NCI-H524 (cell line): ENCODE measurements around the gene KISS1.

ENCODE experiments used
- DNase-seq, 2 experiments: peaks; one replicate each; lab custom pipeline; 2025; lab: John Stamatoyannopoulos, UW

The KISS1 gene

DNA sequence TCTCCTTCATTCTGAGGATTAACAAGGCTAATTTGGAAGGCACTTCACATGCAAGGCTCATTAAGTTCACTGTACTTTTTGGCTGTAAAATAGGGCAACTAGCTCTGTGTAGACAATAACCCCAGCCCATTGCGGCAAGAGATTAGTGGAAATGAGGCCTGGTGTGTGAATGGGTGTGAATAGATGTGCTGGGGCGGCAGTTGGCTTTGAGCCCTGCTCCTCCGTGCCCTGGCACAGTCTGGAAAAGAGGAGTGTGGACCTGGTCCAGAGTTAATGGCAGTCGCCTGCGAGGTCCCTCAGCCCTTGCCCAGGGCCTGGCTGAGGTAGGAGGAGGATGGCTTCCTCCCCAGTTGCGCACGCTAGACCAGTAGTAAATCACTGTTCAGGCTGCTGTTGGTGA is 4.8 kb downstream of the KISS1 start:
- no peak for DNase-seq

DNA sequence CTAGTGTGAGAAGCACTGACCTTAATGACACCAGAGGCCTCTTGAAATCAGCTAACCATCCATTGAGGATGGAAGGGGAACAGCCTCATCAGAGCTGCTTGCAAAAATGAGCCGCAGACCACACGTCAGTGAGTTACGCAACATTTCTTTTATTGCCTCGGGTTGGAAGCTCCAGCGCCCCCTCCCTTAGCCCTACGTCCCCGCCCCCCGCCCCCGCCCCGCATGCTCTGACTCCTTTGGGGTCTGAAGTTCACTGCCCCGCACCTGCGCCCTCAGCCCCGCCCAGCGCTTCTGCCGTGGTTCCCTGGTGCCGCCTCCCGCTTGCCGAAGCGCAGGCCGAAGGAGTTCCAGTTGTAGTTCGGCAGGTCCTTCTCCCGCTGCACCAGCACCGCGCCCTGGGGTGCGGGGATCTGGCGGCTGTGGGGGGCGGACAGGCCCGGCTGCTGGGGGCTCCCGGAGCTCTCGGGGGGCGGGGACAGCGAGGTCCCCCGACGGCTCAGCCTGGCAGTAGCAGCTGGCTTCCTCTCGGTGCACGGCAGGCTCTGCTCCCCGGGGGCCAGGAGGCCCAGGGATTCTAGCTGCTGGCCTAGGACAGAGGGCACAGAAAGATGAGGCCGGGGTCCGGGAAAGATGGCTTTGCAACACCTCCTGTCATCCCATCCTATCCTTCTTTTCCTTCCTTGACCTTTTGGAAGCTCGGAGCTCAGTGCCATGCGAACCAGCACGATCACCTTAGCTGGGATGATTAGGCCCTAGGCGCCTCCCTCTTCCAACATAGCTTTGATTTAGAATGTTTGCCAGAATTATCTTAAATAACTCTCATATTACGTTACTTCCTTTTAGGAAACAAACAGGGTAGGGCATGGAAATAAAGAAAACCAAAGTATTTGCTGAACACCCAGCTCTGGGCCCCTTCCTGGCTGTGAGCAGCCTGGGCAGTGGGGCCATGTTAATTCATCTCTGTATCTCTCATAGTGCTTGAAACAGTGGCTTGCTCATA is 5.8 kb downstream of the KISS1 start:
- DNase-seq: peak in 1 of 2 experiments; percentile 55

DNA sequence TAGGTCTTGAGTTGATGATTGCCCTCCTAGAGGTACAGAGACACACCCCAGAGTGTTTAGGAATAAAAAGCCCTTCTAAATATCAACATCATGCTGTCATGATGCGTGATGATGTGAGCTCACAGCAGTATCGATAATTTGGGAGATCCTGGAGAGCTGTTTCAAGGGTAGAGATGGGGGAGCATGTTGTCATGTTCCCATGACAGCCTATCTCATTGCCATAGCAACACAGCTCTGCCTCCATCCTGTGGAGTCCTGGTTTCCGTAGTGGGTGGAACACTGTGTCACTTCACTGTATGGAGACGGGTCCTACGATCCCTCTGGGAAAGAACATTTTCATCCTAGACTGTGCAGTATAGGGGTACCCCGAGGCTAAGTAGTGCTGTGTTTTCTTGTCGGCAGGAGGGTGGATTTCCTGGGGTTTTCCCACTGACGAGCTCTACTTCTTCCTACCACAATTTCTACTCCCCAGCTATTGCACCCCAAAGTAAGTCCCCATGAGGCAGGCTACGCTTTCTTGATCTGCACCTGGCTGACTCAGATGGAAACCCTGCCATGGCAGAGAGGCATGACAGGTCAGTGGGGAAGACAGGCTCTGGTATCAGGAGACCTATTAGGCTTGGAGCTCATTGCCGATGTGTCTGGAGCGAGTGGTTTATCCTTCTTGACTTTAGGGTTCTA is 7.2 kb downstream of the KISS1 start:
- no peak for DNase-seq

DNA sequence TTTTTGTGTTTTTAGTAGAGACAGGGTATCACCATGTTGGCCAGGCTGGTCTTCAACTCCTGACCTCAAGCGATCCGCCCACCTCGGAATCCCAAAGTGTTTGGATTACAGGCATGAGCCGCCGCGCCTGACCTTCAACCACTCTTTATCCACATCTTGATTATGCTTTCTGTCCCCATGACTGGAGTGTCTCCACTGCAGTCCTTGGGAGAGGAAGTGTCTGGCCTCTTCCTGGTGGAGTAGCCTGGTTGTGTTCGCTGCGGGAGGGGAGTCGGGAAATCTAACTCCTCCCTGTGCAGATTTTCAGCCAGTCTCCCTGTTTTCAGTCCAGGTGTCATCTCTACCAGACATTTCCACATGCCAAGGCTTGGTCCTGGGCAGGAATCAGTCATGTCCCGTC is 9.7 kb downstream of the KISS1 start:
- DNase-seq: no peak

DNA sequence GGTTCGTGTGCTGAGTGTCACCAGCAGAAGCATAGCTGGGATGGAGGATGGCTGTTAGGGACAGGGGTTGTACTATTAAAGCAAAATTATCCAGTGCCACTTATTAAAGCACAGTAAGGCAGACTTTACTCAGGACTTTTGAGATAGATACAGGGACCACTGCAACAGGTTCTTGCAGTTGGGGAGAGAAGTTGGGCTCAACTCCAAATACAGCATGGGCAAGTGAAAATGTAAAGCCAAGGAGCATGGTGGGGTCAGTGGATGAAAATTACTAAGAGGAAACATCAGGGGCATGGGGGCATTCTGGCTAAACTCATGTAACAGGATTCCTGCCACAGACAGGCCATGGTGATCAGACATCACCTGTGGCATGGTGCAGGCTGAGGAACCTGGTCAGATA is 15.2 kb downstream of the KISS1 start:
- DNase-seq: no peak

DNA sequence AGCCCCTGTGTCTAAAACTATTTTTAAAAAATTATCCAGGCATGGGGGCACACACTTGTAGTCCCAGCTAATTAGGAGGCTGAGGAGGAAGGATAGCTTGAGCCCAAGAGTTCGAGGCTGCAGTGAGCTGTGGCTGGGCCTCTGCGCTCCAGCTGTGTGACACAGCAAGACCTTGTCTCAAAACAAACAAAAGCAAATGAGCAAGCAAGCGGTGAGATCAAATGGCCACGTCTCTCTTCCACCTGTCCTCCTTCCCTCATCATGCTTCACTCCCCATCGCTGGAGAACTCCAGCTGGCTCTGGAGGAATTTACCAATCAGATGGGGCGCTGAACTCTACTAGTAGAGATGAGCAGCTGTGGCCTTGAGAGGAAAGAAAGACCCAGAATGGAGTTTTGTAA is 16.2 kb downstream of the KISS1 start:
- DNase-seq: no peak

DNA sequence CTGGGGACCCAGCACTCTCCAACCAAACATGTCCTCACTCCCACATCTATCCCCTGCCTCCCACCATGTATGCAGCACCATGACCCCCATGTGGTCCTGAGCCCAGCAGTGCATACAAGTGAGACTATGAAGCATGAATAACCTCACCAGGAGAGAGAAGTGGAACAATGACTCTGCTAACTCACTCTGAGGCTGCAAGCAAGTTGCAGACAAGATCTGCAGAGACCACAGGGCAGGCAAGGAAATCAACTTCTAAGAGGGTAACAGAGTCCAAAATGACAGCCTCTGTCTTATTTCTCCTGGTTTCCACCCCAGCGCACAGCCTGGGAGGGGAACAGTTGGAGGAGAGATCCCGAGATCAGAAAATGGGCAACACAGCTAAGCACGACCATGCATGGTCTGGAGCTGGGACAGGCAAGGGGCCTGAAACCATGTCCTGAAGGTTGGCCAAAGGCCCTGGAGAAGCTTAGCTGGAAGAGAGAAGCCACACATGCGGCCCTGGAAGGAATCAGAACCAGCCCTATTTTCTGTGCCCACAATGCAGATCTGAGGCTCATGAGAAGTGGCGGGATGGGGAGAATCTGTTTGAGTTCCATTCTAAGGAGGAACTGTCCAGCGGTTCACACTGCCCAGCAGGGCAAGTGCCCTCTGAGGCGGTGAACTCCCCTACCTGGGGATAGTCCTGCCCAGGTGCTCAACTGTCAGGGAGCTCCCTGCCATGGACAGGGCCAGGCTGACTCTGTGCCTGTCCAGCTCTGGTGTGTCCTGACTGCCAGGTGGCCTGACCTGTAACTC is 17.6 kb downstream of the KISS1 start:
- DNase-seq: no peak

DNA sequence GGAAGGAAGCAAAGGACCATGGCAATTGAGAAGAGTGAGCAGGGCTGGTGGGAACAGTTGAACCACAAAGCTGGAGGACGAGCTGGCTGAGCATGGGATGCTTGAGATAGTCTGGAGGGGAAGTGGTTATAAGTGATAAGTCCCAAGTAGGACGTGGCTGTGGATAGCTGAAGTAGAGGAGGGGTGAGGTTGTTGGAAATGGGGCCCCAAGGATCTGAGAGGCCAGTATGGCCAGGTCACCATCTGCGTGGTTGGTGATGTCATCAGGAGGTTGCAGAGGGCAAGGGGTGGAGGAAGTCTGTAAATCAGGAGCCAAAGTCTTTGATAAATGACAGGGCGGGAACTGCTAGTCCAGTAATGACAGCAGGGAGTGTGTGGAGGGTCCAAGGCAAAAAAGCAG is 19.2 kb downstream of the KISS1 start:
- DNase-seq: no peak

DNA sequence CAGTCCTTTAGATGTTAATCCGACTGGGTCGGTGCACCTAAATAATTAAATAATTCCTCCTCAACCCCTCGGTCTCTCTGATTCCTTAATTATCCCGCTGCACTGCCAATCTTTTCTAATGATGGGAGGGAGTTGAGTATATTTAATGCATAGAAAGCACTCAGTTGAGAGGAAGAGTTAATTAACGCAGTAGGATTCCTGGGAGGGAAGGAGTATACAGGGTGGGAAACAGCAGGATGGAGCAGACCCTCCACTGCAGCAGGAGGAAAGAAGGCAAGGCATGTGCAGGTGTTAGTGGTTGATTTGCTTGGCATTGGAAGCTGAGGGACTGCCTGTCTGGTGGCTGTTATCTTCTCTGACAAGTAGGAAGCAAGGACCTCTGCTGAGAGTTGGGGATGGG is 20.2 kb downstream of the KISS1 start:
- no peak for DNase-seq

DNA sequence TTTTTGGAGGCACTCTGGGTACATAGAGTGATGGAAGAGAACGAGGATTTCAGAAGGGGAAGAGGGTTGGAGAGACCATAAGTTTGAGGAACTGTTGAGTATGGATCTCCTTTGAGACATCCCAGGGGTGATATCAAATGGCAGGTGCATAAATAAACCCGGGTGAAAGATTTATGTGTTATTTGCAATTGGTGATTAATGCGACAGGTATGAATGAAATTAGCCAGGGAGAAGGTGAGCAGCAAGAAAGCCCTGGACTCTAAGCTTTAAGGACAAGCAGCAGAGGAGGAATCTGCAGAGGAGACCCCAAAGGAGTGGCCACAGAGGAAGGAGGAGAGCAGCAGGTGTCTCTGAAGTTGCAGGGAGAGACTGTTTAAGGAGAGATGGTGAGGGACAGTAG is 21.3 kb downstream of the KISS1 start:
- DNase-seq: no peak

DNA sequence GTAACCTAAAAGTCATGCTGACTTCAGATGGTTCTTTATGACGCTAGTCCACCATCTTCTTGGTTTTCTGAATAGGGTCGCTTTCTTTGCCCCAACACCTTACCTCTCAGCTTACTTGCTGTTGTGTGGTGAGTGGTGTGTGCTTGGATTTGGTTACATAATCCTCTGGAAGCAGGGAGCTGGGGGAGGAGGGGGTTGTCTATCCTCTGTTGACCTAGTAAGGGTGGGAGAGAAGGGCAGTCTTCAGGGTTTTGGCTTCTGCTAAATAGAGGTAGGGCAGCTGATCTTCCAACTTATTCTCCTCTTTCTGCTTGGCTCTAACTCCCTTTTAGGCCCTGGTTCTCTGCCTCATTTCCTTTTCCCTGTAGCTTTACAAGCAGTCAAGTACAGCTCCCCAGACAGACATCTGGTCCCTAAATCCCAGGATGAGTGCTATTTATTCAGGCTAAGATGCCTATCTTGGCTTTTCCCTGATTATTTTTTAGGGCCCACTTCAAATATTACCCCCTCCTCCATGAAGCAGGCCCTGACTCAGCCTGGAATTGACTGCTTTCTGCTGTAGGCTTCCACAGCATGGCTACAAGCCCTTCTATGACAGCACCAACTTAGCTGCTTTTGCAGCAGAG is 23.8 kb downstream of the KISS1 start:
- peak; percentile 44 to 78 for DNase-seq

DNA sequence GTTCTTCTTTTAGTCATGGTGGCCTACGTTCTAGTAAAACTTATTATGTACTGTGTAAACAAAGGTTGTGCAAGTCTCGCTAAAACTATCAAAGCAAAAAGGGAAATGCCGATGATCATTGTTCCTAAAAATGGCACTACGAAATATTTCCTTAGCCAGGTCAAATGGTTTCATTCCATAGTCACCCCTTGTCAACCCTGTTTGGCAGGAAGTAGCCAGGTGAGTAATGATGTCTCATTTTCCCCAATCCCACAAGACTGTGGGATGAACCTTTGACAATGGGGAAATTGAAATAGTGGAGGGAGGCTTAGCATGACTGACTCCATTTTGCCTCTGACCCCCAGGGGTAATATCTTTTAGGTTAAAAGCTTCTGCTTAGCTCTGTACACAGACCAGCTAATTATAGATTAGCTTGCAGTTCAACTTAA is 24.5 kb downstream of the KISS1 start:
- DNase-seq: no peak

DNA sequence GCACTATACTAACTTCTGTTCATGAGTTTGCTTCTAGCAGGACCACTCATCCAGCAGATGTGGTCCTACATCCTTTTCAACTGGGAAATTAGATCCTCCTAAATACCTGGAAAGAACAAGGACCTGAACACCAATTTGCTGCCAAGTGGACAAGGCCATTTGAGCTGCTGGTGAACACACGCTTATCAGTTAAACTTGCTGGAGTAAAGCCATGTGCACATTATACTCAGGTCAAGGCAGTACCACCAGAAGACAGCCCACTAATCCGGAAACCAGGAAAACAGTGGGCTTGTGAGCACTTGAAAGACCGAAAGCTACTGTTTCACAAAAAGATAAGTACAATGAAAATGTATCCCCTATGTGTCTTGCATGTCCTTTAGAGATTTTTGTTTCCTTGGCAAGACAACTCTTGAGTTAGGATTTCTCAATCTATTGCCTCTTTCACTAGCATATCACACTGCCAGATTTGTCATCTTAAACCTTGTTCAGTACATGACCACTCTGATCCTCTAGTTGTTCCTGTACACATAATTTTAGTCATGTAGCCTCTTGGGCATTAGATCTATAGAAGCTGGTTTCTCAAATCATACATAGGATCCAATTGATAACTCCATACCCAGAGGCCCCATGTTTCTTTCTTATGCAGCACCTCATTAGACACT is 25.7 kb downstream of the KISS1 start:
- no peak for DNase-seq

DNA sequence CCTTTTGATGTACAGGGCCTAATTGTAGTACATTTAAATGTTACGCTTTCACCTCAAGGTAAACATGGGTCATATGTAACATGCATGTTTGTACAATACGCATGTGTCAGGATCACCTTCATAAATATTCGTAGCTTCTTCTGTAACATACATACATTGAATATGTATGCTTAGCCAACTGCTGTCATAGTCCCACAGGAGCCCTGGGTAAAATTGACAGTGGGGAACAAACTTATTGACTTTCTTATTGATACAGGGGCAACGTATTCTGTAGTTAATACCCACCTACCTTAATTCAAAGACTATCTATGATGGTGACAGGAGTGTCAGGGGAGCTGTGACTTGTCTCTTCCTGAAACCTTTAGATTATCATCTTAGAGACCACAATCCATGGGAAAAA is 26.4 kb downstream of the KISS1 start:
- DNase-seq: peak in 1 of 2 experiments; percentile 11

DNA sequence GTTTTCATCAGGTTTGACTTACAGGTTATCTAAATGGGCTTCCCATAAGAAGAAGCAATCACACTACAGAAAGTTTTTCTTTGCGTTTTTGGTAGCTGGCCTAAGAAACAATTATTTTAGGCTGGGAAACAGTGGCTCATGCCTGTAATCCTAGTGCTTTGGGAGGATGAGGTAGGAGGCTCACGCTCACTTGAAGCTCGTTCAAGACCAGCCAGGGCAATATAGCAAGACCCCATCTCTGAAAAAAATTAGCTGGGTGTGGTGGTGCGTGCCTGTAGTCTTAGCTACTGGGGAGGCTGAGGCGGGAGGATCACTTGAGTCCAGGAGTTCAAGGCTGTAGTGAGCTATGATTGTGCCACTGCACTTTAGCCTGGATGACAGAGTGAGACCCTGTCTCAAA is 28.6 kb downstream of the KISS1 start:
- DNase-seq: no peak

DNA sequence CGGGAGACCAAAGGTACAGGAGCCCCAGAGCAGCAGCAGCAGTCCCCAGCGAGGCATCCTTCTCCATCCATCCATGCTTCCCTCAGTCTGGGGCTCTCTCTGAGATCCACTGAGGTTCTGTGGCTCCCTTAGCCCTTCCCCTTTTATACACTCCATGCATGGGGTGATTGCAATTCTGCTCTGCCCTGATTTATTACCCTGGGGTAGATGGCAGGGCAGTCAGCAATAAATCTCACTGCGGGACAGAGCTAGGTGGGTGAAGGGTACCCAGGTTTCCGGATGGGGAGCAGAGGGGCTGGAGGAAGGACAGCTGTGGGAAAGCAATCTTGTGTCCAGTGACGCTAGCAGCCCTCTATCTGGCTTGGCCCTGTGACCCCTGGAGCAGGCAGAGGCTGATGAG is 30.1 kb downstream of the KISS1 start, which contains the start of gene REN:
Gene REN, minus strand, starts transcription at position 119 of the 400 bp plus-strand sequence. Its CDS starts 44 bp downstream, at position 75.
- DNase-seq: no peak

DNA sequence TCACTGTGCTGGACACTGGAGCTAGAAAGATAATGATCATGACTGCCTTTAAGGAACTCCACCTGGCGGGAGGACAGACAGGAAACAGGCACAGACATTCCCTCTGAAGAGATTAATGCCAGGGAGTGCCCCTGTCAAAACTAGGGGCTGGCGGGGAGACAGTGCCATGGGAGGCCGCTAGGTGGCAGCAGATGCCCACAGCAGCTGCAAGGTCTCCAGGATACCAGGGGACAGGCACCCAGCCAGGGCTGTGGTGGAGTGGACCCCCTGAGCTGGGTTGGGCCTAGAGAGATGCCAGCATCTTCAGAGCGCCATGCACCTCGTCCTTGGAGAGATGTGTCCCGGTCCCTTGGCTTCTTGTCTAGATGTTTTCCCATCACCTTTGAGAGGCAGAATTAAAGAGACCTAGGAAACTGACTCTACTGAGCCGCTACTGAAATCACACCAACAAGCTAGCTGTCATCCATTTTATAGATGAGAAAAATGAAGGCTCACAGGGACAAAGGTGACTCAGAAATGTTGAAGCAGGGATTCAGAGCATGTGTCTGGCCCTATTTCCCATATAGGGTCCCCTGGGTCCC is 33.7 kb downstream of the KISS1 start:
- DNase-seq: peak; percentile 79 to 87

DNA sequence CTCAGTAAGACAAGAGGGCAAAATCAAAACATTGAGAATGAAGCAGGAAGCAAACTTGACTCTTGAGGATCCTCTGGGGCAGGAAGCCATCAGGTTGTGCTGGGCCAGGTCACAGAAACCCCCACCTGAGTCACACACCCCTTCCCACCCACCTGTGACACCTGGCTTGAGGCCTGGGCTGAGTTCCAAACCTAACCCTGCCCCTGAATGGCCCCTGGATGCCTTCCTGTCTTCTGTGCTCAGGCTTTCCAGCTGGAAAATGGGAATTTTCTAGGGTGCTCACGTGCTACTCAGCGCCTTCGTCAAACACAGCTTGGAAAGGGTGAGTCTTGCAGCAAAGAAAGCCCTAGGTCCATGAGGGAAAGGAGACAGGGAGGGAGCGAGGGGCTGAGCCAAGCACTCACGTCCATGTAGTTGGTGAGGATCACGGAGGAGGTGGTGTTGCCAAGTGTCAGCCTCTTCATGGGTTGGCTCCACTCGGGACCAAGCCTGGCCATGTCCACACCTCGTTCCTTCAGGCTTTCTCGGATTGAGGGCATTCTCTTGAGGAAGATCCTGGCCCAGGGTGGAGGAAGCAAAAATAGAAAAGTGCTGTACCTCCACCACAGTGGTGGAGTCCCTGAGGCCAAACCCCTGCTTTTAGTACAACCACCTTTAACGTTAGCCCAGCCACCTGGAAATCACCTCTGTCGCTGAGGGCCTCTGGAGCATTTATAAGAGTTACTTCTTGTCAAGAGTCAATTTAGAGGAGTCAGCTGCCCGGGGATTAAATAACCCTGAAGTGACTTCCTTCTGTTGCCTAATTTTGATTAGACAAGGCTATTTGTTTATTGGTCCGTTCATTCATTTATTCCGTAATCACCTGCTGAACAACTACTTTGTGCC is 34.4 kb downstream of the KISS1 start:
- peak in 1 of 2 experiments; percentile 87 for DNase-seq

DNA sequence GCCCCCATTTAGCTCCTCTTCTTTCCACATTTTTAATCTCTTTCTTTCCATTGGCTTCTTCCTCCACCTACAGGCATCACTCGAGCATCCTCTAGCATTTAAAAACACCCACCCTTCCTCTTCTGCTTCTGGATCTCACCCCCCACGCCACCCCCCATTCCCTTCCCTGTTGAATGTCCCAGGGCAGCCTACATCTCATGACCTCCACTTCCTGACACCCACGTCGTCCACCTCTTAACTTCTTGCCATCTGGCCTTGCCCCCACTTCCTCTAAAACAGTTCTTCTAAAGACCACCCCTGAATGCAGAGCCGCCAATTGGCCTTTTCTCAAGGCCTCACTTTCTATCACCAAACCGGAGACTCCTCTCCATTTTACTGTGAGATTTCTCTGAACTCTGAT is 38.3 kb downstream of the KISS1 start:
- no peak for DNase-seq

DNA sequence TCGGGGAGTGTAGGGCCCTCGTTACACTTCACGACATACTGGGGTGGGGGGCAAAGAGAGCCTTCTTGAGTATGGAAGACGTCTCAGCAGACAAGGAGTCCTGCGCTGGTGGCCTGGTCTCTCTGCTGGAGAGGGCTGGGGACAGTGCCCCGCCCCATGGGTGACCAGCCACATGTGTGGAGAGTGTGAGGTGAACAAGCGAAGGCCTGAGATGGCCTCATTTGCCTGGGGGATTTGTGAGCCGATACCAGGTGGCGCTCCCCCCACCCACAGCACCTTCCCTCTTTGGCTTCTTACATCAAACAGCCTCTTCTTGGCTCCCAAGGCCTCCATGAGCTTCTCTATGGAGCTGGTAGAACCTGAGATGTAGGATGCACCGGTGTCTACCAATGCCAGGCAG is 40.4 kb downstream of the KISS1 start:
- DNase-seq: no peak
